Measurements from ENCODE around the gene GNG11.

DNA sequence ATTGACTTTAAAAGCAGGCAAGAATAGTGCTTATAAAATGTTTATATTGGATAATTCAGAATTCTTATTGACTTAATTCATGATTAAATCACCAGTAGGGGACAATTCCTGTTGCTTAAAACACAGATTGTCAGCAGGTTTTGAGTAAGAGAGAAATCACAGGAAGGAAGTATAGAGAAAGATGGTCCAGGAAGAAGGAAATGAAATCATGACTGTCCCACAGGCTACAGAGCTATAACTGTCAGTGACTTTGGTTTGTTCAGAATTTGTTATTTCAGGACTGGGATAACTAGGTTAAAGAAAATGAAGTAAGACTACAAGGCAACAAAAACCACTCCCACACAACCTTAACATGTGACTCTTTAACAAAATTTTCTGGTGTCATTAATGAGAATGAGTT lies 8.3 kb upstream of the GNG11 start:
- TF ChIP-seq EZH2phosphoT487 (IDR thresholded peaks at IDR 0.05; ENCODE audit: insufficient read depth, low read depth) (no peak), EZH2 (IDR thresholded peaks at IDR 0.05; ENCODE audit: insufficient read depth, poor library complexity, severe bottlenecking) (no peak)
